Stimulated activated CD8-positive, alpha-beta memory T cell treated with anti-CD3 and anti-CD28 coated beads, Interleukin-7, amount 100 ng/mL, for 4 hours (primary cell): ENCODE results near the gene PROP1.
"Not testable (repeated sequence)": the region's sequence is repeated elsewhere in the genome, so short reads cannot be mapped to it uniquely, and the experiment has no call there.

Experiments used
- DNase-seq, 2 donors: peaks; one replicate each; pipeline ENCODE4 v3.0.0-alpha.2; 2020; ENCODE audit warnings: low read depth in 2 of 2

Gene PROP1

DNA sequence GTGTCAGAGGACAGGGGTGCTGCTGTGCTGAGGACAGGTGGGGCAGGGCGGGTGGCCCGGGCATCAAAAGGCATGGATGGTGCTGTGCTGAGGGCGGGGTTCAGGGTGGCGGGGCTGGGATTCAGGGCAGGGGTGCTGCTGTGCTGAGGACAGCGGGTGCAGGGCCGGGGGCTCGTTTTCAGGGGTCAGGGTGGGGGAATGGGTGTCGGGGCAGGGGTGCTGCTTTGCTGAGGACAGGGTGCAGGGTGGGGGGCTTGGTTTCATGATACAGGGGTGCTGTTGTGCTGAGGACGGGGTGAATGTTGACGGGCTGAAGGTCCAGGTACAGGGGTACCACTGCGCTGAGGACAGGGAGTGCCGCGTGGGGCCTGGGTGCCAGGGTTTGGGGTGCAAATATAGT, 50.9 kb downstream of the PROP1 start:
- DNase-seq = not testable (repeated sequence)

DNA sequence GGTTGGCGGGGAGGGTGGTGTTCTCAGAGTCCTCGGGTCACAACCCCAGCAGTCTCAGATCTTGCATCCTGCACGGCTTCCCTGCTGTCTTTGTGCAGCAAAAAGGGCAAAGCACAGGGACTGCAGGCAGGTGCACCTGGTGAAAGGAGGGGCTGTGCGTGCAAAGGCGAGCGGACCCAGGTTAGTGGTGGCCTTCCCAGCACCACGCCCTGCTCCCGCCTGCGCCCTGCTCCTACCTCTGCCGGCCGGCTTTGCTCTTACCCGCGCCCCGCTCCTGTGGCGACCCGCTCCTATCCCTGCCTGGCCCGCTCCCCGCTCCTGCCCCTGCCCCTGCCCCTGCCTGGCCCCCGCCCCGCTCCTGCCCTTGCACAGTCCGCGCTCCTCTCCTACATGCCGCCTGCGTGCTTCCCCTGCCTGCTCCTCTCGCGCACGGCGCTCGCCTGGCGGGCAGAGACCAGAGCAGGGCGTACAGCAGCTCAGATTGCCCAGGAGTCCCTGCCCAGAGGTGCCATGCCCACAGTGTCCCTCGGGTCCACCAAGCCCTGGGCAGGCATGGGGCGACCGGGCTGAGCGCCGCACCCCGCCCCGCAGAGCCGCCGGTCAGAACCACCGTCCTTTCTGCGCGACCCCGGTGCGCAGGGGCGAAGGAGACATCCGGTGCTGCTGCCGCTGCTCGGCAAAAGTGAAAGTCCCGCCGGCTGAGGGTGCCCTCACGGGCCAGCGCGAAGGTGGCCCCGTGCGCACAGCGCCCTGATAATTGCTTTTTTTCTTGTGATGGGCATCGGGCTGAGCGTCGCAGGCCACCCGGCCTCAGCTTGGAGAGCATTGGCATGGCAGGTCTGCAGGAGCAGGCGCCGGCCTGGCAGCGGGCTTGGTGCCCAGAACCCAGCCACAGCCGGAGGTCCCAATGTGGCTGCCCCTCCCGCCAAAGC, 52.0 kb downstream of the PROP1 start:
- DNase-seq = peak in 1 of 2 donors; percentile 23

DNA sequence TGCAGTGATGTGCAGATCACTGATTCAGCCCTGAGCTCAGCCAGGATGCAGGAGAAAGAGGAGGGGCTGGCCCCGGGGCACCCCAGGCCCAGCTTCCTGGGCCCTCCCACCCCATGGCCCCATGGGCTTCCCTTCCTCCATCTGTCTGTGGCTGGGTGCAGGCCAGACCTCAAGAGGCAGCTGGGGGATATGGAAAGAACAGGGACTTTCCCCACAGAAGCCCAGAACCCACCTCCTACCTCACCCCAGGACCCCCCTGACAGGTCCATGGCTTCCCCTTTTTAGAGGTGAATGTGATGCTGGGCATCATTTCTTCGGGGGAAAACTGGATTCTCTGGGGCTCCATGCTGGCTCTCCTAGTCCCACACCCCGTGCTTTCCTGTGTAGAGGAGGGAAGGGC, 53.1 kb downstream of the PROP1 start:
- not testable (repeated sequence) for DNase-seq
